GM18868 (cell line): Measurements from ENCODE around the gene USO1.
"Not testable (repeated sequence)": the region's sequence is repeated elsewhere in the genome, so short reads cannot be mapped to it uniquely, and the experiment has no call there.

ENCODE experiments used
- ATAC-seq: cut with Tn5 transposase; IDR thresholded peaks from one replicate; pipeline ENCODE4 v1.9.1; 2021; ENCODE audit warnings: mild to moderate bottlenecking, moderate library complexity; ENCODE audit not compliant: unreplicated experiment

The USO1 gene

GRCh38 chr4:75714011-75714410 is 10.4 kb upstream of the USO1 start:
- ATAC-seq = no peak

- peak; percentile 8 for ATAC-seq
Measured at GRCh38 chr4:75714704-75715103, 9.7 kb upstream of the USO1 start.

DNA sequence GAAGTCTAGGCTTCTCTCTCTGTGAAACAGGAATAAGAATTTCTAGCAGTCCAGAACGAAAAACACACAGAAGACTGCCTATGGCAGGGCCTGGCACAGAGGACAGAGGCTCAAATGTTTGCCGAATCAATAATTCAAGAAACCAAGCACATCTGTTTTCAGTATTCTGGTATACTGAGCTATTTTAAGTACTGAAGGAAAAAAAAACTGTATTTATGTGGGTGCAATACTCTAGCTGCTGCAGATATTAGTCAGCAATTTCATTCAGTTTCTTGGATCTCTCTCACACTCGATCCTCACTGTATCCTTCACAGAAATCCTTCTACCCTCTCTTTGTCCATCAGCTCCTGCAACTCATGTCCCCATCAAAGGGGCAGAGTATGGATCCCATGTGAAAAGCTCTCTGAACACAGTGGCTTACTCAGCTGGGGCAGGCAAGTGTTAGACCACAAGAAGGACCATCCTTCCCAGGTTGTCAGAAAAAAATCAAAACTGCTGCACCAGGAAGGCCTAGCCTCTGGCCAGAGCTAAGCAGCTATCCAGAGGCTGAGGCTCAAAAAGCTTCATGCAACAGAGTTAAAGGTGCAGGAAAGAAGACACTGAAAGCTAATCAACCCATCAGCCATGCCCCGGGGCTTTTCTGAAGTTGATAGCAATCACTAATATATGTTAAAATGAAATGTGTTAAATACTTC is 9.1 kb upstream of the USO1 start:
- peak; percentile 65 for ATAC-seq

DNA sequence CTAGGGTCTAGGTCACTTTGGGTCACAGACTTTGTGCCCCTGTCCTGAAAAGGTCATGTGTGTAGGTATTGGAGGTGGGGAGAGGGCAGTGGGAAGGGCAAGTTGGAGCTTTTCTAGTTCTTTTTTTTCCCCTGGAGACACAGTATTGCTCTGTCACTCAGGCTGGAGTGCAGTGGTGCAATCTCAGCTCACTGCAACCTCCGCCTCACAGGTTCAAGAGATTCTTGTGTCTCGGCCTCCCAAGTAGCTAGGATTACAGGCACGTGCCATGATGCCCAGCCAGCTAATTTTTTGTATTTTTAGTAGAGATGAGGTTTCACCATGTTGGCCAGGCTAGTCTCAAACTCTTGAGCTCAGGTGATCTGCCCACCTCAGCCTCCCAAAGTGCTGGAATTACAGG is 8.3 kb upstream of the USO1 start:
- not testable (repeated sequence) for ATAC-seq

DNA sequence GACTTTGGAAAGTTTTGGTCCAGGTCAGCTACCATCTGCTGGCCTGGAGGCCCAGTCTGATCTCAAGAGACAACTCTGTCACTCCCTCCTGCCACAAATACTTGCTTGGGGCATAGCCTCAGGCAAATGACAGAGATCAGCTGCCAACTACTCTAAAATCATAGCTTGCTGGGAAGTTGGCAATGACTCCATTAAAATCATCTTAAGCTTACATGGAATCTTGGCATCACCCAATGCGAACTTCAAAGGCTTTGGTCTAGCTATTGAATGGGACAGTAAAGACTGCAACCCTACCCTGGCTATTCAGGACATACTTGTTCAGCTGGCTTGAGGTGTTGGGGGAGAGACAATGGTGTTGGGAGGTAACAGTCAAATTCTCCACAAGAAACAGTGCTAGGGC is 7.0 kb upstream of the USO1 start:
- ATAC-seq = no peak

GRCh38 chr4:75718529-75718928 is 5.8 kb upstream of the USO1 start:
- no peak for ATAC-seq

DNA sequence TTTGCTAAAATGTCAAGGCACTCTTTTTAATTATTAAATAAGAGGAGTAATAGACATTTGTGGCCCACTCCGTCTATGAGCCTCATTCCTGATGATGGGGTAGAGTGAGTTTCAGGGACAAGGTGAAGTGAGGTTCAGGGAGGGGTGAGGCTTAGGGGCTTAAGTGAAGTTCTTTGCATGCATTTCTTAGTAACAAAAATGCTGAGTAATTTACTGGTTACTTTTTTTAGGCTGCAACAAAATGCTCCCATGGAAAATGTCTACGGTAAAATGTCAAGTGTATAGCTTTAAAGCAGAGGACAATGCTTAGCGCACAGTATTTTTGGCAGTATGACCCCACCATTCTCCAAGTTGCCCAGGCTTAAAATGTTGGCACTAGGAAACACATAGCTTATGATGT is 2.0 kb upstream of the USO1 start:
- no peak for ATAC-seq

- no peak for ATAC-seq
Measured at GRCh38 chr4:75723163-75724065, 963 bp upstream of the USO1 start.

GRCh38 chr4:75724867-75725724 is 719 bp downstream of the USO1 start:
- ATAC-seq = peak; percentile 49

DNA sequence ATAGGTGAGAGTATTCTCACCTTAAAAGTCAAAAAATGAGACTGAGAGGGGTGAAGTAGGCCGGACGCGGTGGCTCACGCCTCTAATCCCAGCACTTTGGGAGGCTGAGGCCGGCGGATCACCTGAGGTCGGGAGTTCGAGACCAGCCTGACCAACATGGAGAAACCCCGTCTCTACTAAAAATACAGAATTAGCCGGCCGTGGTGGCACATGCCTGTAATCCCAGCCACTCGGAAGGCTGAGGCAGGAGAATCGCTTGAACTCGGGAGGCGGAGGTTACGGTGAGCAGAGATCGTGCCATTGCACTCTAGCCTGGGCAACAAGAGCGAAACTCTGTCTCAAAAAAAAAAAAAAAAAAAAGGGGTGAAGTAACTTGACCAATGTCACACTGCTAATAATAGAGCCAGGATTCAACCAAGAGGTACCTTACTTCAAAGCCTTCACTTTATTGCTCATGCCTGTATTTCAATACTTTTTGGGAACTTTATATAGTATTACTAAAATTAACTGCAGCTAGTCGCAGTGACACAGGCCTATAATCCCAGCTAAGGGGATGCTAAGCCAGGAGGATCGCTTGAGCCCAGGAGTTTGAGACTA is 1.7 kb downstream of the USO1 start:
- ATAC-seq = not testable (repeated sequence)

- no peak for ATAC-seq
Measured at GRCh38 chr4:75726577-75726976, 2.2 kb downstream of the USO1 start.

- no peak for ATAC-seq
Measured at GRCh38 chr4:75727073-75727472, 2.7 kb downstream of the USO1 start.

- no peak for ATAC-seq
Measured at GRCh38 chr4:75729836-75730235, 5.5 kb downstream of the USO1 start.

- no peak for ATAC-seq
Measured at GRCh38 chr4:75733369-75733768, 9.0 kb downstream of the USO1 start.

- ATAC-seq = no peak
Measured at GRCh38 chr4:75735525-75735924, 11.1 kb downstream of the USO1 start.

DNA sequence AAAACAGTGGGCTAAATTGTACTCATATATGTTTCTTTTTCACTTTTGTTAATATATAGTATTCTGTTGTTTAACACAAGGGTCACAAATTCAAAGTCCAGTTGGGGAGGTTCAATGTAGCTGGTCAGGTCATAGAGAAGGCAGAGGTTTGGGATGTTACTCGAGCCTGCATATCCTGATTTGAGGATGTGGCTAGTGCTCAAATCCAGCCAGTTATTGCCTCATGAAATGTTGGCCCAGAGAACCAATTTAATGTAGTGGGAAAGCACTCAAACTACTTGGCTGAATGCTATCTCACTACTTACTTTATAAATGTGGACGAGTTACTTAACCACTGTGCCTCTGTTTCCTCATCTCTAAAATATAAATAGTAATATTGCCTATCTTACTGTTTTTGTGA is 12.5 kb downstream of the USO1 start:
- no peak for ATAC-seq

DNA sequence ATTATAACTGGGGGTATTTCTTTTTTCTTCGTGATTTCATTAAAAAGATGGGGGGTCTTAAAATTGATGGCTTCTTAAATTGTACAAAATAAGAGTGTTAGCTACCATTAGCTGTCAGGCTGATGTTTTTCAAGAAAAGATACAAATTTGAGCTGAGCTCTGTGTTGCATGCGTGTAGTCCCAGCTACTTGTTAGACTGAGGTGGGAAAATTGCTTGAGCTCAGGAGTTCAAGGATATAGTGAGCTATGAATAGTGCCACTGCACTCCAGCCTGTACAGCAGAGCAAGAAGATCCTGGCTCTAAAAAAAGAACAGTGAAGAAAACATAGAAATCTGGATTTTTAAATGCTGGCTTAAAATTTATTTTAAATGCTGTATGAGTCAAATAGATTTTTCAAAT is 13.0 kb downstream of the USO1 start:
- no peak for ATAC-seq

GRCh38 chr4:75741027-75741426 is 16.6 kb downstream of the USO1 start:
- no peak for ATAC-seq

GRCh38 chr4:75742451-75742850 is 18.1 kb downstream of the USO1 start:
- no peak for ATAC-seq

GRCh38 chr4:75745161-75745560 is 20.8 kb downstream of the USO1 start:
- ATAC-seq = no peak

GRCh38 chr4:75745721-75746199 is 21.4 kb downstream of the USO1 start:
- ATAC-seq = no peak
